Keratinocyte (primary cell): ENCODE data around the gene ZMYND8. TPM values are rescaled to one million over a fixed set of nuclear protein-coding genes. Genes with fewer than 3 reads are reported as not detected.

Experiments used
- DNase-seq: peaks from one replicate; pipeline ENCODE4 v3.0.0-alpha.2; 2011; ENCODE audit warnings: low read depth, missing footprints, low spot score
- FAIRE-seq: peaks from 2 replicates; lab custom pipeline; 2011; peaks lifted over from hg19 to GRCh38; lab: Jason Lieb, UNC
- H2AFZ ChIP-seq: 2 replicates; pipeline ENCODE4 v1.6.0; 2012; ENCODE audit warnings: low read length, control low read depth, inconsistent platforms; ENCODE audit not compliant: control insufficient read depth
- H3K27ac ChIP-seq: 2 replicates; pipeline ENCODE4 v1.5.1; 2011; ENCODE audit warnings: low read length; ENCODE audit not compliant: control insufficient read depth, insufficient read depth
- H3K27me3 ChIP-seq: 3 replicates; pipeline ENCODE4 v1.6.0; 2011; ENCODE audit warnings: low read length; ENCODE audit not compliant: control insufficient read depth, insufficient read depth; ENCODE audit errors: extremely low read depth
- H3K36me3 ChIP-seq, 2 experiments: 2 replicates in 1 of 2; 3 replicates in 1 of 2; pipeline ENCODE4 v1.5.1; 2011; ENCODE audit warnings: low read length in 2 of 2, mild to moderate bottlenecking in 1 of 2; ENCODE audit not compliant: control insufficient read depth in 2 of 2, insufficient read depth in 2 of 2; ENCODE audit errors: extremely low read depth in 1 of 2
- H3K4me1 ChIP-seq: 3 replicates; pipeline ENCODE4 v1.5.1; 2011; ENCODE audit warnings: low read length; ENCODE audit not compliant: control insufficient read depth, insufficient read depth; ENCODE audit errors: extremely low read depth
- H3K4me2 ChIP-seq: 3 replicates; pipeline ENCODE4 v1.6.0; 2011; ENCODE audit warnings: low read depth, low read length; ENCODE audit not compliant: control insufficient read depth, insufficient read depth; ENCODE audit errors: extremely low read depth
- H3K4me3 ChIP-seq, 3 experiments: fragments of 200-600 bp in 1 of 3; sonication (generic) in 1 of 3; 2 replicates in 2 of 3; 3 replicates in 1 of 3; pipeline ENCODE4 v1.5.1; 2011 to 2016; ENCODE audit warnings: low read length in 3 of 3, mild to moderate bottlenecking in 3 of 3, control low read depth in 2 of 3, inconsistent platforms in 1 of 3, low read depth in 1 of 3, mixed read lengths in 1 of 3, mixed run types in 1 of 3, moderate library complexity in 1 of 3; ENCODE audit not compliant: control insufficient read depth in 2 of 3, insufficient read depth in 2 of 3; ENCODE audit errors: extremely low read depth in 1 of 3
- H3K79me2 ChIP-seq: 2 replicates; pipeline ENCODE4 v1.6.0; 2012; ENCODE audit warnings: low read length; ENCODE audit not compliant: control insufficient read depth, insufficient read depth
- H3K9ac ChIP-seq: 3 replicates; pipeline ENCODE4 v1.6.0; 2011; ENCODE audit warnings: low read length; ENCODE audit not compliant: control insufficient read depth, insufficient read depth; ENCODE audit errors: extremely low read depth
- H3K9me1 ChIP-seq: 3 replicates; pipeline ENCODE4 v1.6.0; 2011; ENCODE audit warnings: low read length; ENCODE audit not compliant: control insufficient read depth, insufficient read depth; ENCODE audit errors: extremely low read depth
- H3K9me3 ChIP-seq: 2 replicates; pipeline ENCODE4 v1.5.1; 2012; ENCODE audit warnings: low read depth, low read length; ENCODE audit not compliant: control insufficient read depth
- H4K20me1 ChIP-seq: 3 replicates; pipeline ENCODE4 v1.6.0; 2011; ENCODE audit warnings: low read length; ENCODE audit not compliant: control insufficient read depth, insufficient read depth; ENCODE audit errors: extremely low read depth
- CTCF ChIP-seq, 3 experiments: IDR thresholded peaks in 1 of 3; conservative IDR thresholded peaks in 1 of 3; optimal IDR thresholded peaks in 1 of 3; 2 replicates in 2 of 3; 3 replicates in 1 of 3; pipeline versions ENCODE3 to v1.5.1; 2011; ENCODE audit warnings: low read length in 3 of 3, mild to moderate bottlenecking in 3 of 3, moderate library complexity in 2 of 3, control low read depth in 1 of 3, inconsistent platforms in 1 of 3; ENCODE audit not compliant: insufficient read depth in 2 of 3; ENCODE audit errors: extremely low read depth in 1 of 3
- EZH2 ChIP-seq: IDR thresholded peaks from one replicate; pipeline ENCODE4 v1.6.1; 2012; ENCODE audit warnings: inconsistent platforms, mild to moderate bottlenecking, low read length, moderate library complexity
- dilution Hi-C: fragments of 300-500 bp; cut with MboI; formaldehyde crosslinking; loops from one replicate; pipeline ENCODE4 v1.7.0; 2020; ENCODE audit warnings: low sequenced_read_pairs; ENCODE audit not compliant: extremely low pct_ligation_motif_present
- polyA plus RNA-seq, 5 experiments: library from polyadenylated mRNA; depleted of rRNA in 3 of 5; stranded (reverse) in 3 of 5; stranded (forward) in 1 of 5; unstranded in 1 of 5; fragments of >200 nt; gene quantifications; 1 replicate in 1 of 5; 2 replicates in 3 of 5; 3 replicates in 1 of 5; pipeline versions ENCODE4 v1.2.1 to v1.2.3, GENCODE V29; 2011 to 2012; ENCODE audit warnings: missing spikeins in 2 of 5, low read depth in 1 of 5, low replicate concordance in 1 of 5

ZMYND8 gene
- polyA plus RNA-seq, 1 donor (not counting 4 experiments of a cell fraction or from before 2014, with no cell fraction given), result 39.8 TPM

- Histone ChIP-seq H3K9me1 (no peaks in the 10 kb centered on the region), H4K20me1 (no peaks in the 10 kb centered on the region), H3K27me3 (no peaks in the 10 kb centered on the region), H3K9me3 (no peaks in the 10 kb centered on the region), H3K79me2 (no peaks in the 10 kb centered on the region), H3K9ac (no peak overlapping the region), H3K27ac (no peak overlapping the region), H3K36me3 (no peaks in the 10 kb centered on the region), H2AFZ (no peak overlapping the region), H3K4me1 (peaks cover 16% of the 10 kb centered on the region), H3K4me2 (no peak overlapping the region), H3K4me3 (no peak overlapping the region)
- FAIRE-seq (no peak), DNase-seq (no peak)
- dilution Hi-C loops, result no loop called here
- TF ChIP-seq EZH2 (no peak), CTCF (optimal IDR thresholded peaks at IDR 0.05 in 1 of 3, IDR thresholded peaks at IDR 0.05 in 1 of 3, conservative IDR thresholded peaks at IDR 0.05 in 1 of 3; ENCODE audit: extremely low read depth in 1 of 3, insufficient read depth in 2 of 3, low read length in 3 of 3) (no peak)
These were observed 160.9 kb downstream of the ZMYND8 start for GRCh38 chr20:47195573-47195972.

GRCh38 chr20:47191956-47192355, 164.5 kb downstream of the ZMYND8 start:
- Histone ChIP-seq H3K9me1 (no peaks in the 10 kb centered on the region), H3K4me1 (peaks cover 14% of the 10 kb centered on the region), H3K27ac (no peak overlapping the region), H3K9me3 (no peaks in the 10 kb centered on the region), H4K20me1 (no peaks in the 10 kb centered on the region), H3K9ac (no peak overlapping the region), H3K79me2 (no peaks in the 10 kb centered on the region), H3K36me3 (no peaks in the 10 kb centered on the region), H3K4me3 (no peak overlapping the region), H3K27me3 (no peaks in the 10 kb centered on the region), H3K4me2 (no peak overlapping the region), H2AFZ (no peak overlapping the region)
- dilution Hi-C loops, result no loop called here
- no peak for FAIRE-seq
- no peak for DNase-seq
- no peak for TF ChIP-seq CTCF (optimal IDR thresholded peaks at IDR 0.05 in 1 of 3, IDR thresholded peaks at IDR 0.05 in 1 of 3, conservative IDR thresholded peaks at IDR 0.05 in 1 of 3; ENCODE audit: extremely low read depth in 1 of 3, insufficient read depth in 2 of 3, low read length in 3 of 3)
